Neural cell (in vitro differentiated cells): ENCODE measurements around the gene ME1.
A peak's percentile ranks its signal among the peaks of the same experiment; 100 is the strongest.

Experiments
- EP300 ChIP-seq: fragments of 450-650 bp; conservative IDR thresholded peaks from 2 replicates; pipeline ENCODE4 v1.6.1; 2014; ENCODE audit warnings: antibody characterized with exemption, mild to moderate bottlenecking, moderate library complexity; ENCODE audit not compliant: poor library complexity, severe bottlenecking
- RAD21 ChIP-seq: fragments of 450-650 bp; conservative IDR thresholded peaks from 2 replicates; pipeline ENCODE4 v1.6.1; 2014; ENCODE audit warnings: antibody characterized with exemption, mild to moderate bottlenecking, moderate library complexity
- REST ChIP-seq: IDR thresholded peaks from 2 replicates; pipeline ENCODE4 v1.6.1; 2012; ENCODE audit warnings: borderline replicate concordance
- TF ChIP-seq, protein P1 (sequence below): fragments of 450-650 bp; IDR thresholded peaks from 2 replicates; pipeline ENCODE4 v1.5.1; 2014; ENCODE audit warnings: antibody characterized with exemption, mild to moderate bottlenecking, moderate library complexity; ENCODE audit not compliant: poor library complexity, severe bottlenecking

- TF ChIP-seq, protein P1, sequence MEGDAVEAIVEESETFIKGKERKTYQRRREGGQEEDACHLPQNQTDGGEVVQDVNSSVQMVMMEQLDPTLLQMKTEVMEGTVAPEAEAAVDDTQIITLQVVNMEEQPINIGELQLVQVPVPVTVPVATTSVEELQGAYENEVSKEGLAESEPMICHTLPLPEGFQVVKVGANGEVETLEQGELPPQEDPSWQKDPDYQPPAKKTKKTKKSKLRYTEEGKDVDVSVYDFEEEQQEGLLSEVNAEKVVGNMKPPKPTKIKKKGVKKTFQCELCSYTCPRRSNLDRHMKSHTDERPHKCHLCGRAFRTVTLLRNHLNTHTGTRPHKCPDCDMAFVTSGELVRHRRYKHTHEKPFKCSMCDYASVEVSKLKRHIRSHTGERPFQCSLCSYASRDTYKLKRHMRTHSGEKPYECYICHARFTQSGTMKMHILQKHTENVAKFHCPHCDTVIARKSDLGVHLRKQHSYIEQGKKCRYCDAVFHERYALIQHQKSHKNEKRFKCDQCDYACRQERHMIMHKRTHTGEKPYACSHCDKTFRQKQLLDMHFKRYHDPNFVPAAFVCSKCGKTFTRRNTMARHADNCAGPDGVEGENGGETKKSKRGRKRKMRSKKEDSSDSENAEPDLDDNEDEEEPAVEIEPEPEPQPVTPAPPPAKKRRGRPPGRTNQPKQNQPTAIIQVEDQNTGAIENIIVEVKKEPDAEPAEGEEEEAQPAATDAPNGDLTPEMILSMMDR = no peak
- no peak for TF ChIP-seq REST
- peak; percentile 84 for TF ChIP-seq EP300
- no peak for TF ChIP-seq RAD21
Observed at GRCh38 chr6:83384751-83385150, 46.1 kb downstream of the ME1 start.
